ENCODE results near the gene LRRC8A. TPM values are rescaled to one million over a fixed set of nuclear protein-coding genes. Genes with fewer than 3 reads are reported as not detected.

Gene LRRC8A
- total and polyA plus RNA-seq, 2 of the 13 experiments (the other 11 are each of a cell fraction or from before 2014, with no cell fraction given), result 16.1 to 40.6 TPM

DNA sequence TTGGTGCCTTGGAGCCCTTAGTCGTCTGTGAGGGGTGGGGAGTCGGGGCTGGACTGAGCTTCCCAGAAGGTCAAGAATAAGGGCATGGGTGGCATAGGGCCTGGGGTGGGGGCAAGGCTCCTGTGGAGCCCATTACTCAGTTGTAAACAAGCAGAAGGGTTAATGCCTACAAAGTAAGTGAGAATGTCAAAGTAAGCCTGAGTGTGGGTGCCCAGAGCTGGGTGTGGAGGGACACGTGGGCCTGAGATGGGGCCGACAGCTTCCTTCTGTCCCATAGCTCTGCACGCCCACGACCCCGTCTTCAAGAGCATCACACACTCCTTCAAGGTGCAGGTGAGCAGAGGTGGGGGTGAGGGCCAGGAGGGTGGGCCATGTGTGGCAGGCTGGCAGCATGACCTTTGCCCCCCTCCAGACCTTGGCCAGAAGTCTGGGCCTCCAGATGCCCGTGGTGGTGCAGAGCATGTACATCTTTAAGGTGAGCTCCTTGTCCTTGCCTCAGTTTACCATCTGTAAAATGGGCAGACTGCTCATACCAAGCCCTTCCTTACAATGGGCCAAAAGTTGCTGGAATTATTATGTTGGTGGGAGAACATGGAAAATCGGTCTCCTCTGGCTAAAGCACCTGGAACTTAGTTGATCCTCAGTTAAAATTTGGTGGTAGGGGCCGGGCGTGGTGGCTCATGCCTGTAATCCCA lies 54.4 kb downstream of the LRRC8A start:
- DNase-seq (ENCODE audit: low spot score), result no peak
- Histone ChIP-seq H3K4me3 (replicated peaks in 1 of 3; ENCODE audit: insufficient read depth in 1 of 3, low read depth in 2 of 3, low read length in 3 of 3) (no peak overlapping the region), H3K36me3 (replicated peaks in 1 of 2; ENCODE audit: control insufficient read depth in 1 of 2, insufficient read depth in 2 of 2, low read length in 2 of 2) (peaks cover 0 to 2% of the 10 kb centered on the region in 2 experiments; a peak in 2 of 5 replicates), H2AFZ (ENCODE audit: low read length) (no peak overlapping the region), H3K79me2 (ENCODE audit: insufficient read depth, low read length) (no peaks in the 10 kb centered on the region), H3K4me2 (ENCODE audit: low read depth, low read length) (no peak overlapping the region), H3K27ac (ENCODE audit: extremely low read length, insufficient read depth, low read length) (no peak overlapping the region), H3K4me1 (ENCODE audit: insufficient read depth, low read length) (peaks cover 11% of the 10 kb centered on the region), H3K9me3 (ENCODE audit: low read length) (no peaks in the 10 kb centered on the region), H3K9ac (ENCODE audit: insufficient read depth, low read depth, low read length) (no peak overlapping the region), H3K27me3 (ENCODE audit: control insufficient read depth in 1 of 2, insufficient read depth in 2 of 2, low read length in 2 of 2) (no peaks in the 10 kb centered on the region), H4K20me1 (ENCODE audit: insufficient read depth, low read length) (no peaks in the 10 kb centered on the region)
- ATAC-seq, result no peak
- TF ChIP-seq ZNF629 (CRISPR knock-in tag; conservative IDR thresholded peaks at IDR 0.05) (peak; percentile 72), NFKBIZ (CRISPR knock-in tag; IDR thresholded peaks at IDR 0.05) (no peak)
- intact Hi-C loops (cut with micrococcal nuclease; ENCODE audit: unreplicated experiment) (no loop called here), in situ Hi-C loops (cut with HindIII; ENCODE audit: extremely low pct_ligation_motif_present, low pct_unique_long_range_greater_than_20kb) (no loop called here)
- BruUV-seq (replicated peaks), result no TSS peak
- no peak for FAIRE-seq
- WGBS (ENCODE audit: low lambda C conversion rate), result 90% methylated on average over 10 of the region's 11 CpGs
- ChIA-PET POLR2A (no interaction called here), CTCF (ENCODE audit: low intra/inter-chr PET ratio, low total read pairs) (no interaction called here)

DNA sequence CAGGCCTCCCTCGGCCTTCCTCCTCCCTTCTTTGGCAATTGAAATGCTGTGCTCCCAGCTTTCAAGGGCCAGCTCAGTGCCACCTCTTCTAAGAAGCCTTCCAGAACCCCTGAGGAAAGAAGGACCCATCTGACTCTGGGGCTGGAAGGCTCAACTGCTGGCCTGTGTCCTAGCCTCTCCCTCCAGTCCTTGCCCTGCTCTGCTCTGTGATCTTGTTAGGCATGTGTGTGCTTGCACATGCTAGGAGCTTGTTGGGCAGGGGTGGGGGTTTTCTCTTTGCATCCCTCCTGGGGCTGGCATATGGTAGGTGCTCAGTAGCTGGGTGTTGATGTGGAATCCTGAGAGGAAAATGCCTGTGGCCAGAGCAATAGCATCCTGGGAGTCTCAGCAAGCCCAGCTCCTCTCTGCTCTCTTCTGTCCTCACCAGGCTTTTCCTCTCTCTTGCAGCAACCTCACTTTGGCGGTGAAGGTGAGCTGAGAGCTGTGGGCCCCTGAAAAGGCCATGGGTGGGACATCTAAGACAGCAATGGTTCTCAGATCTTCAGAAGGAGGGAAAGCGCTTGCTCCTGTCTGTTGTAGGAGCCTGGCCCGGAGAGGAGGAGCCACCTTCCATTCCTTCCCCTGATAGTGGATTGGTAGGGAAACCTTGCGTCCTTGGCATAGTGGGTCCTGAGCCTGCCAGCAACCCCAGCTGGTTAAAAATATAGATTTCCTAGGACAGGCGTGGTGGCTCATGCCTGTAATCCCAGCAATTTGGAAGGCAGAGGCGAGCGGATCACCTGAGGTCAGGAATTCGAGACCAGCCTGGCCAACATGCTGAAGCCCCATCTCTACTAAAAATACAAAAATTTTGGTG lies 55.6 kb downstream of the LRRC8A start:
- POLR2A ChIA-PET, result no interaction called here
- no peaks in the 10 kb centered on the region for H3K27me3 ChIP-seq (ENCODE audit: control insufficient read depth in 1 of 2, insufficient read depth in 2 of 2, low read length in 2 of 2)
- no peaks in the 10 kb centered on the region for H3K79me2 ChIP-seq (ENCODE audit: insufficient read depth, low read length)
- no peak overlapping the region for H3K4me3 ChIP-seq (replicated peaks in 1 of 3; ENCODE audit: insufficient read depth in 1 of 3, low read depth in 2 of 3, low read length in 3 of 3)
- intact Hi-C loops (cut with micrococcal nuclease; ENCODE audit: unreplicated experiment), result no loop called here
- no peak overlapping the region for H2AFZ ChIP-seq (ENCODE audit: low read length)
- peaks cover 2% of the 10 kb centered on the region in 2 experiments; a peak in 2 of 5 replicates for H3K36me3 ChIP-seq (replicated peaks in 1 of 2; ENCODE audit: control insufficient read depth in 1 of 2, insufficient read depth in 2 of 2, low read length in 2 of 2)
- no peak for DNase-seq (ENCODE audit: low spot score)
- TF ChIP-seq MLLT10 (CRISPR knock-in tag; IDR thresholded peaks at IDR 0.05), result no peak
- no TSS peak for BruUV-seq (replicated peaks)
- H3K4me1 ChIP-seq (ENCODE audit: insufficient read depth, low read length), result peaks cover 15% of the 10 kb centered on the region
- no peaks in the 10 kb centered on the region for H3K9me3 ChIP-seq (ENCODE audit: low read length)
- CTCF ChIA-PET (ENCODE audit: low intra/inter-chr PET ratio, low total read pairs), result no interaction called here
- no peak for FAIRE-seq
- ATAC-seq, result no peak
- H3K9ac ChIP-seq (ENCODE audit: insufficient read depth, low read depth, low read length), result no peak overlapping the region
- in situ Hi-C loops (cut with HindIII; ENCODE audit: extremely low pct_ligation_motif_present, low pct_unique_long_range_greater_than_20kb), result no loop called here
- H4K20me1 ChIP-seq (ENCODE audit: insufficient read depth, low read length), result no peaks in the 10 kb centered on the region
- WGBS (ENCODE audit: low lambda C conversion rate), result 99% methylated on average over 8 of the region's 9 CpGs
- no peak overlapping the region for H3K27ac ChIP-seq (ENCODE audit: extremely low read length, insufficient read depth, low read length)
- H3K4me2 ChIP-seq (ENCODE audit: low read depth, low read length), result no peak overlapping the region
